NCI-H226 (cell line): ENCODE data around the gene POPDC2.
A peak's percentile ranks its signal among the peaks of the same experiment; 100 is the strongest.

Experiments
- DNase-seq: peaks from one replicate; pipeline ENCODE4 v3.0.0-alpha.2; 2015

The POPDC2 gene

GRCh38 chr3:119639494-119640350, 20.7 kb downstream of the POPDC2 start:
- DNase-seq, result no peak

GRCh38 chr3:119637679-119638477, 22.5 kb downstream of the POPDC2 start:
- DNase-seq, result peak; percentile 40

GRCh38 chr3:119636891-119637611, 23.3 kb downstream of the POPDC2 start:
- DNase-seq, result no peak

- DNase-seq, result peak; percentile 14
Observed at GRCh38 chr3:119636249-119636648, 24.1 kb downstream of the POPDC2 start.

GRCh38 chr3:119635719-119636118, 24.7 kb downstream of the POPDC2 start:
- no peak for DNase-seq

GRCh38 chr3:119632829-119633228, 27.6 kb downstream of the POPDC2 start:
- DNase-seq, result no peak

- DNase-seq, result no peak
Observed at GRCh38 chr3:119632216-119632615, 28.2 kb downstream of the POPDC2 start.

GRCh38 chr3:119631516-119631915, 28.9 kb downstream of the POPDC2 start:
- DNase-seq, result no peak

GRCh38 chr3:119630880-119631329, 29.5 kb downstream of the POPDC2 start:
- DNase-seq, result no peak

- peak; percentile 9 for DNase-seq
Observed at GRCh38 chr3:119630128-119630879, 30.1 kb downstream of the POPDC2 start.

- no peak for DNase-seq
Observed at GRCh38 chr3:119628816-119629445, 31.5 kb downstream of the POPDC2 start.

- DNase-seq, result no peak
Observed at GRCh38 chr3:119628390-119628789, 32.0 kb downstream of the POPDC2 start.

- DNase-seq, result no peak
Observed at GRCh38 chr3:119627461-119627860, 32.9 kb downstream of the POPDC2 start.

- no peak for DNase-seq
Observed at GRCh38 chr3:119626196-119626595, 34.2 kb downstream of the POPDC2 start.

GRCh38 chr3:119625451-119626153, 34.8 kb downstream of the POPDC2 start:
- DNase-seq, result no peak

- no peak for DNase-seq
Observed at GRCh38 chr3:119624002-119624720, 36.2 kb downstream of the POPDC2 start.

GRCh38 chr3:119620899-119621298, 39.5 kb downstream of the POPDC2 start:
- DNase-seq, result no peak

- DNase-seq, result no peak
Observed at GRCh38 chr3:119619094-119619493, 41.3 kb downstream of the POPDC2 start.

GRCh38 chr3:119616056-119616455, 44.3 kb downstream of the POPDC2 start:
- no peak for DNase-seq

- no peak for DNase-seq
Observed at GRCh38 chr3:119613872-119614271, 46.5 kb downstream of the POPDC2 start.

GRCh38 chr3:119613201-119613600, 47.2 kb downstream of the POPDC2 start:
- no peak for DNase-seq
